Esophagus squamous epithelium (tissue), 5 donors: ENCODE results near the gene HMCN1. TPM values are rescaled to one million over a fixed set of nuclear protein-coding genes. Genes with fewer than 3 reads are reported as not detected.

Experiments
- DNase-seq: peaks from one replicate; lab custom pipeline; 2025; lab: John Stamatoyannopoulos, UW
- H3K27ac ChIP-seq, 4 donors: fragments of 200-600 bp; sonication (generic); one replicate each; pipeline ENCODE4 v1.5.1; 2016 to 2019; ENCODE audit warnings: mild to moderate bottlenecking in 1 of 4
- H3K27me3 ChIP-seq, 4 donors: fragments of 200-600 bp; sonication (generic); 1 replicate in 3 of 4; 2 replicates in 1 of 4; pipeline versions ENCODE4 v1.5.1 to v1.6.0; 2017 to 2021; ENCODE audit warnings: antibody characterized with exemption in 1 of 4
- H3K36me3 ChIP-seq, 3 donors: fragments of 200-600 bp; sonication (generic); one replicate each; pipeline ENCODE4 v1.5.1; 2016 to 2019
- H3K4me1 ChIP-seq, 3 donors: fragments of 200-600 bp; sonication (generic); one replicate each; pipeline ENCODE4 v1.5.1; 2017 to 2019
- H3K4me3 ChIP-seq, 4 donors: fragments of 200-600 bp; sonication (generic); 1 replicate in 3 of 4; 2 replicates in 1 of 4; pipeline ENCODE4 v1.5.1; 2016 to 2019; ENCODE audit warnings: mild to moderate bottlenecking in 2 of 4, moderate library complexity in 1 of 4
- H3K9me3 ChIP-seq, 3 donors: fragments of 200-600 bp; sonication (generic); one replicate each; pipeline ENCODE4 v1.5.1; 2016 to 2019
- CTCF ChIP-seq, 6 experiments: fragments of 450-650 bp in 4 of 6; fragments of 200-600 bp in 2 of 6; sonication (generic) in 2 of 6; IDR thresholded peaks; one replicate each; pipeline ENCODE4 v1.5.1; 2016 to 2019; ENCODE audit warnings: antibody characterized with exemption in 6 of 6, mild to moderate bottlenecking in 4 of 6, moderate library complexity in 4 of 6
- POLR2A ChIP-seq, 4 donors: fragments of 450-650 bp; IDR thresholded peaks; one replicate each; pipeline ENCODE4 v1.6.1; 2017; ENCODE audit warnings: antibody characterized with exemption in 4 of 4, mild to moderate bottlenecking in 4 of 4, moderate library complexity in 3 of 4
- WGBS, 2 donors: methylation state at CpG; one replicate each; pipeline ENCODE4 v1.1.5; 2018; 5-methylcytosine and 5-hydroxymethylcytosine counted together
- intact Hi-C: fragments of 100-400 bp; cut with DNase I; formaldehyde crosslinking; loops from one replicate; pipeline ENCODE4 v1.15.0; 2022
- total RNA-seq, 4 donors: library from RNA; depleted of rRNA; stranded (reverse); fragments of >200 nt; gene quantifications; one replicate each; pipeline ENCODE4 v1.1.0, GENCODE V29; 2016
- donor health status: DM: yes; HTN: yes; CAD: no.

Gene HMCN1
- total RNA-seq, 4 donors from 2014 or later = 0.49 to 6.7 (median 3.3) TPM

GRCh38 chr1:185838111-185838510 is 103.9 kb downstream of the HMCN1 start:
- 74 to 100% methylated on average over 2 of the region's 2 CpGs for WGBS, 2 donors
- Histone ChIP-seq H3K4me3 (no peak overlapping the region), H3K27me3 (no peaks in the 10 kb centered on the region), H3K9me3 (no peaks in the 10 kb centered on the region), H3K4me1 (peaks cover 0 to 3% (median 0%) of the 10 kb centered on the region in 3 donors), H3K36me3 (no peaks in the 10 kb centered on the region), H3K27ac (no peak overlapping the region)
- intact Hi-C loops = no loop called here
- TF ChIP-seq CTCF (IDR thresholded peaks at IDR 0.05) = no peak
- TF ChIP-seq POLR2A (IDR thresholded peaks at IDR 0.05) = no peak
- DNase-seq = no peak

DNA sequence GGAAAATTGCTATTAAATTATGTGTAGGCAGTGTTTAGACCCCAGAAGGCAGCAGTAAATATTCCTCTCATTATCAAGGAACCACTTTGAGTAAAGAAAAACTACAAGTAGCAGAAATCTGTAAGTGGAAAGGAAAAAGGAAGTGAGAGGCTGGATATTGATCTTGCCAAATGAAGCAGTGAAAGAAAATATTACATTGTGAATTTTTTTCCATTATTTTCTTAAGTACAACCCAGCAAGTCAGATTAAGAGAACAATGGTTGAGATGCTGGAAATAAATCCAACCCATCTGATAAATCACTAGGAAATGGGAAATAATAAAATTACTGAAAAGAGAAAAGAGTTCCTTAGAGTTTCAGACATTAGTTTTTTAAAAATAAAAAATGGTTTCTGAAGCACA is 106.7 kb downstream of the HMCN1 start:
- Histone ChIP-seq H3K27me3 (no peaks in the 10 kb centered on the region), H3K4me3 (no peak overlapping the region), H3K27ac (no peak overlapping the region), H3K36me3 (no peaks in the 10 kb centered on the region), H3K9me3 (no peaks in the 10 kb centered on the region), H3K4me1 (peaks cover 0 to 16% (median 4%) of the 10 kb centered on the region in 3 donors)
- intact Hi-C loops = no loop called here
- TF ChIP-seq CTCF (IDR thresholded peaks at IDR 0.05) (no peak), POLR2A (IDR thresholded peaks at IDR 0.05) (no peak)
- DNase-seq = no peak

- intact Hi-C loops = no loop called here
- WGBS, 2 donors = 36 to 51% methylated on average over 3 of the region's 3 CpGs
- no peaks in the 10 kb centered on the region for H3K36me3 ChIP-seq
Measured at GRCh38 chr1:185843297-185843869, 109.2 kb downstream of the HMCN1 start.

GRCh38 chr1:185843986-185844385 is 109.8 kb downstream of the HMCN1 start:
- Histone ChIP-seq H3K27me3 (no peaks in the 10 kb centered on the region), H3K36me3 (no peaks in the 10 kb centered on the region), H3K9me3 (no peaks in the 10 kb centered on the region), H3K4me3 (no peak overlapping the region), H3K27ac (no peak overlapping the region), H3K4me1 (peaks cover 0 to 18% (median 4%) of the 10 kb centered on the region in 3 donors)
- no peak for DNase-seq
- 13 to 33% methylated on average over 1 of the region's 1 CpG for whole genome bisulfite sequencing, 2 donors
- TF ChIP-seq CTCF (IDR thresholded peaks at IDR 0.05) (no peak), POLR2A (IDR thresholded peaks at IDR 0.05) (no peak)
- intact Hi-C loops = no loop called here

More at GRCh38 chr1:185843297-185843869, 109.2 kb downstream of the HMCN1 start:
- no peak overlapping the region for H3K27ac ChIP-seq
- no peak for DNase-seq
- H3K9me3 ChIP-seq = no peaks in the 10 kb centered on the region
- peaks cover 0 to 16% (median 4%) of the 10 kb centered on the region in 3 donors for H3K4me1 ChIP-seq
- H3K4me3 ChIP-seq = no peak overlapping the region
- TF ChIP-seq POLR2A (IDR thresholded peaks at IDR 0.05) (no peak), CTCF (IDR thresholded peaks at IDR 0.05) (no peak)
- H3K27me3 ChIP-seq = no peaks in the 10 kb centered on the region

DNA sequence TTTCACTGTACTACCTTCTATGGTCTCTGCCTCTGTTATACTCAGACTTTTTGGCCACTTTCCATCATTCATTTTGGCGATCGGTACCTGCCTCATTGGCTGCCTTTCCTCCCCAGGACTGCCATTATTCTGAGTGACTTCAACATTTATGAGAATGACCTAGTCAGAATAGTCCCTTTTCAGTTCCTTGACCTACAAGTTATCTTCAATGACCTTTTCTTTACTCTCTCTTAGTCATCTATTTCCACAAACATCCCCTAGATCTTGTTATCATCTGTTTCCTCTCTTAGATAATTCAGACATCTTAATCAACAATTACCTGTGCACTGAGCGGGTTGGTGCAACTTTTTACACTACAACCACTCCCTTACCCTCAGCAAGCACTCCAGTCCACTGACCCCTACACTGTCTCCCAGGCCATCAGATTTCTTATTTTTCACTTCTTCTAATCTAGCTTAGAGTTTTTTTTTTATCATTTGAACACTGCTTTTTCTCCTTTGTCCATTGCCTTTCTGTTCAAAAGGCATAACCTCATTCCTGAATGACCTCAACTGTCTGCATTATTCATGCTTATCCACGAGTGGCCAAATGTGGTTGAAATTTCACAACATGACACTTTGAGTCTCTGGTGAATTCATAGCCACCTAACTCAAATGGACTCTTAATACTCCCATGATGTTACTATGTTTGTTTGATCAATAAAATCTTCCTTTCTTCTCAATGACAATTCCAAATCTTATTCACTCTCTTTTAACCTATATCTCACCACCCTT is 112.7 kb downstream of the HMCN1 start:
- no peaks in the 10 kb centered on the region for H3K27me3 ChIP-seq
- WGBS, 2 donors = 76 to 78% methylated on average over 4 of the region's 4 CpGs
- intact Hi-C loops = no loop called here
- H3K9me3 ChIP-seq = no peaks in the 10 kb centered on the region
- H3K4me3 ChIP-seq = no peak overlapping the region
- no peak overlapping the region for H3K27ac ChIP-seq
- no peaks in the 10 kb centered on the region for H3K36me3 ChIP-seq
- no peak for DNase-seq
- peaks cover 0 to 33% (median 4%) of the 10 kb centered on the region in 3 donors for H3K4me1 ChIP-seq
- TF ChIP-seq POLR2A (IDR thresholded peaks at IDR 0.05) (no peak), CTCF (IDR thresholded peaks at IDR 0.05) (no peak)
